ENCODE measurements around the gene PPARGC1A.

PPARGC1A gene

GRCh38 chr4:23911675-23912455 lies 22.0 kb upstream of the PPARGC1A start:
- DNase-seq (ENCODE audit: extremely low read depth in 1 of 2, low read depth in 1 of 2), result no peak

GRCh38 chr4:23909671-23910070 lies 19.8 kb upstream of the PPARGC1A start:
- DNase-seq (ENCODE audit: extremely low read depth in 1 of 2, low read depth in 1 of 2), result no peak

- DNase-seq (ENCODE audit: extremely low read depth in 1 of 2, low read depth in 1 of 2), result no peak
These were observed 17.0 kb upstream of the PPARGC1A start for GRCh38 chr4:23906839-23907238.

- DNase-seq (ENCODE audit: extremely low read depth in 1 of 2, low read depth in 1 of 2), result no peak
These were observed 14.8 kb upstream of the PPARGC1A start for GRCh38 chr4:23904639-23905071.

GRCh38 chr4:23903859-23904438 lies 14.1 kb upstream of the PPARGC1A start:
- no peak for DNase-seq (ENCODE audit: extremely low read depth in 1 of 2, low read depth in 1 of 2)

GRCh38 chr4:23902222-23902804 lies 12.5 kb upstream of the PPARGC1A start:
- DNase-seq (ENCODE audit: extremely low read depth in 1 of 2, low read depth in 1 of 2), result no peak

- no peak for DNase-seq (ENCODE audit: extremely low read depth in 1 of 2, low read depth in 1 of 2)
These were observed 10.8 kb upstream of the PPARGC1A start for GRCh38 chr4:23900636-23901035.

GRCh38 chr4:23899565-23899964 lies 9.7 kb upstream of the PPARGC1A start:
- DNase-seq (ENCODE audit: extremely low read depth in 1 of 2, low read depth in 1 of 2), result no peak

- no peak for DNase-seq (ENCODE audit: extremely low read depth in 1 of 2, low read depth in 1 of 2)
These were observed 7.8 kb upstream of the PPARGC1A start for GRCh38 chr4:23897564-23898109.

GRCh38 chr4:23894021-23894420 lies 4.2 kb upstream of the PPARGC1A start:
- no peak for DNase-seq (ENCODE audit: extremely low read depth in 1 of 2, low read depth in 1 of 2)

GRCh38 chr4:23891064-23891421 lies 1.2 kb upstream of the PPARGC1A start:
- no peak for DNase-seq (ENCODE audit: extremely low read depth in 1 of 2, low read depth in 1 of 2)

GRCh38 chr4:23890369-23891063 lies 669 bp upstream of the PPARGC1A start:
- DNase-seq (ENCODE audit: extremely low read depth in 1 of 2, low read depth in 1 of 2), result no peak

- DNase-seq (ENCODE audit: extremely low read depth in 1 of 2, low read depth in 1 of 2), result no peak
These were observed 456 bp downstream of the PPARGC1A start for GRCh38 chr4:23889391-23889790.

GRCh38 chr4:23888421-23889319 lies 1.2 kb downstream of the PPARGC1A start:
- DNase-seq (ENCODE audit: extremely low read depth in 1 of 2, low read depth in 1 of 2), result no peak

- DNase-seq (ENCODE audit: extremely low read depth in 1 of 2, low read depth in 1 of 2), result no peak
These were observed 1.9 kb downstream of the PPARGC1A start for GRCh38 chr4:23887989-23888388.

GRCh38 chr4:23887173-23887572 lies 2.7 kb downstream of the PPARGC1A start:
- DNase-seq (ENCODE audit: extremely low read depth in 1 of 2, low read depth in 1 of 2), result no peak

- no peak for DNase-seq (ENCODE audit: extremely low read depth in 1 of 2, low read depth in 1 of 2)
These were observed 3.8 kb downstream of the PPARGC1A start for GRCh38 chr4:23885943-23886590.

GRCh38 chr4:23884741-23885140 lies 5.1 kb downstream of the PPARGC1A start:
- DNase-seq (ENCODE audit: extremely low read depth in 1 of 2, low read depth in 1 of 2), result no peak

- no peak for DNase-seq (ENCODE audit: extremely low read depth in 1 of 2, low read depth in 1 of 2)
These were observed 5.6 kb downstream of the PPARGC1A start for GRCh38 chr4:23884261-23884660.

GRCh38 chr4:23882976-23883531 lies 6.8 kb downstream of the PPARGC1A start:
- no peak for DNase-seq (ENCODE audit: extremely low read depth in 1 of 2, low read depth in 1 of 2)
